AG04449 (cell line): Measurements from ENCODE around the gene FAM120A.

ENCODE experiments used
- CTCF ChIA-PET: fragments of 350-600 bp; formaldehyde crosslinking; extraction: SDS; loops from one replicate; lab custom pipeline; 2021; ENCODE audit warnings: antibody characterized with exemption; lab: Yijun Ruan, JAX
- POLR2A ChIA-PET: fragments of 400-600, 350-600 bp; formaldehyde crosslinking; extraction: SDS; loops from one replicate; lab custom pipeline; 2020; ENCODE audit warnings: antibody characterized with exemption, inconsistent platforms; lab: Yijun Ruan, JAX
- DNase-seq: peaks from one replicate; pipeline ENCODE4 v3.0.0-alpha.2; 2010; ENCODE audit warnings: low read depth, low spot score
- H3K4me3 ChIP-seq: 2 replicates; pipeline ENCODE4 v1.5.1; 2011; ENCODE audit warnings: low read depth, mild to moderate bottlenecking, control low read depth, low read length
- TF ChIP-seq, protein P1 (sequence below): IDR thresholded peaks from one replicate; pipeline ENCODE4 v1.5.1; 2011; ENCODE audit warnings: mild to moderate bottlenecking, moderate library complexity, low read length, control low read depth, inconsistent platforms; ENCODE audit not compliant: insufficient read depth; ENCODE audit errors: missing control alignments

Gene FAM120A

DNA sequence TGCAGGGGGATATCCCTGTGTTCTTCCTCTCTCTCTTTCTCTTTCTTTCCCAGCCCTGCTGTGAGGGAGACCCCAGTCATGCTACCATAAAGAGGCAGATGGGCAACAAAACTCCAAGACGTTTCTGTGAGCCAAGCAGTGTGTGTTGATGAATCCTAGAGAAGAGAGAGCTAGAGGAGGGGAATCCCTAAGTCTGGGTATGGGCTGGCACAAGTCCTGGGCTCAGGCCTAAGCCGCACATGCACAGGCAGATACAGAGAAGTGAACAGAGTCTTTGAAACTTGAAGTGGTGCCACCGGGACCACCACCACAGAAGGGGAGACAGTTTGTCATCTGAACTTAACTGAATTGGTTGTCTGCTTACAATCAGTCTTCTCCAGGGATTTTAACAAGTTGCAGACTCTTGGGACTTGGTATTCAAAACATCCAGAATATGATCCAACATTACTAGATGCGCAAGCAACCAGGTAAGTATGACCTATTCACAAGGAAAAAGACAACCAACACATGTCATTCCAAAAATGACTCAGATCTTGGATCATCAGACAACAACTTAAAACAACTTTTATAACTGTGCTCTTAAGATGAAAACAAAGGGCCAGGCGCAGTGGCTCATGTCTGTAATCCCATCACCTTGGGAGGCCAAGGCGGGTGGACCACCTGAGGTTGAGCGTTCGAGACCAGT is 10.4 kb upstream of the FAM120A start:
- DNase-seq = no peak
- TF ChIP-seq, protein P1, sequence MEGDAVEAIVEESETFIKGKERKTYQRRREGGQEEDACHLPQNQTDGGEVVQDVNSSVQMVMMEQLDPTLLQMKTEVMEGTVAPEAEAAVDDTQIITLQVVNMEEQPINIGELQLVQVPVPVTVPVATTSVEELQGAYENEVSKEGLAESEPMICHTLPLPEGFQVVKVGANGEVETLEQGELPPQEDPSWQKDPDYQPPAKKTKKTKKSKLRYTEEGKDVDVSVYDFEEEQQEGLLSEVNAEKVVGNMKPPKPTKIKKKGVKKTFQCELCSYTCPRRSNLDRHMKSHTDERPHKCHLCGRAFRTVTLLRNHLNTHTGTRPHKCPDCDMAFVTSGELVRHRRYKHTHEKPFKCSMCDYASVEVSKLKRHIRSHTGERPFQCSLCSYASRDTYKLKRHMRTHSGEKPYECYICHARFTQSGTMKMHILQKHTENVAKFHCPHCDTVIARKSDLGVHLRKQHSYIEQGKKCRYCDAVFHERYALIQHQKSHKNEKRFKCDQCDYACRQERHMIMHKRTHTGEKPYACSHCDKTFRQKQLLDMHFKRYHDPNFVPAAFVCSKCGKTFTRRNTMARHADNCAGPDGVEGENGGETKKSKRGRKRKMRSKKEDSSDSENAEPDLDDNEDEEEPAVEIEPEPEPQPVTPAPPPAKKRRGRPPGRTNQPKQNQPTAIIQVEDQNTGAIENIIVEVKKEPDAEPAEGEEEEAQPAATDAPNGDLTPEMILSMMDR = no peak
- no peak overlapping the region for H3K4me3 ChIP-seq
- ChIA-PET CTCF (no interaction called here), POLR2A (no interaction called here)

DNA sequence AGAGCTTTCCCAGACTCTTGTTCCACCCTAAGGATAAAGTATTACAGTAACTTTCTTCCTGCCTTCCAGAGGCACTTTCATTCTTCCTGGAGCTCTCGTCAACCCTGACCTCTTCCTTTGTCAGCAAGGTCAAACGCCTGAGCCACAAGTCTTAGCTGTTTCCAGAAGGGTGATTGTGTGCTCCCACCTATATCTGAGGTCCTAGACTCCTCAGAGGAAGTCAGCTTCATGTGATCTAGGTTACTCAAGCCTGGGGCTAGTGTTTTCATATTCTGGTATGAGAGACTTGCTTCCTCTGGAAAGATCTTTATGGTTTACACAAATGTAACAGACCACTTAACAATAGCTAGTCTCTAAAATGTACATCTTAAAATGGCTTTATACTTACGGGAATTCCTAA is 5.4 kb upstream of the FAM120A start:
- POLR2A ChIA-PET = interaction anchor here (0.6 to 0.7 kb wide), 2 partner anchors 62 to 1435 kb away, joined by 3 read pairs; no protein-coding TSS in a partner anchor

DNA sequence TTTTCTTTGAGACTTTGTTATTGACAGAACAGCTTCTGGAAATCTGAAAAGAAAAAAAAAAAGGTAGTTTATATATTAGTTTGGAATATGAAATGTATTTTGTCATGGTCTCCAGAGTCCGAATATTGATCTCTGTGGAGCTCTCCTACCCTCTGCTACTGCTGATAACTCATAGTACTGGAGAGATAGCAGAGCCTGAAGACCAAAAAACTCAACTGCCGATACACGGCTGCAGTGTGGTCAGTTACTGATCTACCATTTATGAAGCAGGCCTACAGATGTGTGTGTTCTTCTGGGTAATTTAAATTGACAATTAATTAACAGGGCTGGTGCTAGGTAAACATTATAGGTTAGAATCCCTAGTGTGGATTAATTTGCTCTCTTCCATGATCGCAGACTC is 3.8 kb upstream of the FAM120A start:
- ChIA-PET CTCF (interaction anchor here (1.1 kb wide), 1 partner anchor 119 kb away, joined by 3 read pairs; no protein-coding TSS in a partner anchor), POLR2A (no interaction called here)
- no peak for DNase-seq
- TF ChIP-seq, protein P1 = no peak
- no peak overlapping the region for H3K4me3 ChIP-seq

More for the DNA sequence above, 5.4 kb upstream of the FAM120A start:
- DNase-seq = no peak
- TF ChIP-seq, protein P1 = no peak
- no peak overlapping the region for H3K4me3 ChIP-seq
- CTCF ChIA-PET = interaction anchor here (1.2 to 1.4 kb wide), 2 partner anchors 17 to 120 kb away, joined by 3 to 4 read pairs; no protein-coding TSS in a partner anchor

DNA sequence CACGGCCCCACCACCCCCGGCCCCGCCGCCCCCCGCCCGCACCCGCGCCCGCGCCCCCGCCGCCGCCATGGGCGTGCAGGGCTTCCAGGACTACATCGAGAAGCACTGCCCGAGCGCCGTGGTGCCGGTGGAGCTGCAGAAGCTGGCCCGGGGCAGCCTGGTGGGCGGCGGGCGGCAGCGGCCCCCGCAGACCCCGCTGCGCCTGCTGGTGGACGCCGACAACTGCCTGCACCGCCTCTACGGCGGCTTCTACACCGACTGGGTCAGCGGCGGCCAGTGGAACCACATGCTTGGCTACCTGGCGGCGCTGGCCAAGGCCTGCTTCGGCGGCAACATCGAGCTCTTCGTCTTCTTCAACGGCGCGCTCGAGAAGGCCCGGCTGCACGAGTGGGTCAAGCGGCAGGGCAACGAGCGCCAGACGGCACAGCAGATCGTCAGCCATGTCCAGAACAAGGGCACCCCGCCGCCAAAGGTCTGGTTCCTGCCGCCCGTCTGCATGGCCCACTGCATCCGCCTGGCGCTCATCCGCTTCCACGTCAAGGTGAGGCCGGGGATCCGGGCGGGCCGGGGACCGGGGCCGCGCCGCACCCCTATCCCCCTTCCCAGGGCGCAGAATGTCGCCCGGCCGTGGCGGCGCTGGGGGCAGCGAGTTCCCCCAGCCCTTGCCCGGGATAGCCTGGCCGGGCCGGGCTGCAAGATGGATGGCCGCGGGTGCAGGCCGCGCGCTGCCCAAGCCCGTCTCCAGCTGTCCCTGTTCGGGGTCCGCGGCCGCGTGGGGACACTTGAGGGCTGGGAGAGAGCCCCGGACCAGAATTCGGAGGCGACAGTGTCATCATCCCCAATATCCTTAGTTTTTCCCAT is 594 bp downstream of the FAM120A start:
- no peak for DNase-seq
- TF ChIP-seq, protein P1 = no peak
- H3K4me3 ChIP-seq = peak overlapping the region; percentile 84
- CTCF ChIA-PET = interaction anchor here (2.8 to 4.2 kb wide), 2 partner anchors 13 to 114 kb away, joined by 16 to 24 read pairs; no protein-coding TSS in a partner anchor
- POLR2A ChIA-PET = no interaction called here

DNA sequence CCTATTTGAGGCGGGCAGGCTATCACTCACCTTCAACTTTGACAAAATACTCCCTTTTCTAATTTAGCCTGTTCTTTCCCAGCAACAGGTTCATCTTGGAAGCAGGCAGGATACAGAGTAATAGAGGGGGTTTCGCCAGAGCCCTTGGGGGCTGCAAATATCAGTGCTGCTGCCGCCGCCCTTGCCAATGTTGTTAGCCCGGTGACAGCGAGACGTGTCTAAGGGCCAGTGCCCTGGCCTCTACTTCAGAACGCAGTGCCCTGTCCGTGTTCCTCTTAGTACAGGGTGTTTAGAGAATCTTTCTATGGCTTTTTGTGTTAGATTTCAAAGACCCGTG is 1.2 kb downstream of the FAM120A start:
- peak overlapping the region; percentile 84 for H3K4me3 ChIP-seq
- DNase-seq = no peak
- TF ChIP-seq, protein P1 = no peak
- POLR2A ChIA-PET = no interaction called here
- CTCF ChIA-PET = interaction anchor here (2.3 to 4.2 kb wide), 3 partner anchors 12 to 343 kb away, joined by 6 to 24 read pairs (median 21); no protein-coding TSS in a partner anchor
